Measurements from ENCODE around the gene FUT9. TPM values are rescaled to one million over a fixed set of nuclear protein-coding genes. Genes with fewer than 3 reads are reported as not detected.

FUT9 gene
- total RNA-seq, 2 donors from 2014 or later: 0.11 to 1.2 TPM

DNA sequence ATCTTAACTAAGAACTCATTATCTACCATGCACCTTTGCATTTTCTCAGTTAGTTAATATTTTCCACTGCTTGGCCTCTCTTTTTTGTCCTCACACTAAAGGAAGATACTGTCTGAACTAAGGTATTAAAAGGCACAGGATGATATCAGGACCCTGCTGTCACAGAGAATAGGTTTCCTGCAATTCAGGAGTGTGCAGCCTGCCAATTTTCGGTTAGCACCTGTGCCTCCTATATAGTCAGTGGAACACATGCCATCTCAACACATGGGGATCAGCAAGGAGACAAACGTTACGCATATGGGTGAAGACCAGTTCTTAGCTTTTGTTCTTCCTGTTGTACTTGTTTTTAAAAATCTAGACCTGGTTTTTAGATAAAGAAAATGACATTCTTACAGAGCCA is 71.0 kb downstream of the FUT9 start:
- WGBS: 84% methylated on average over 3 of the region's 3 CpGs
- no peak overlapping the region for H3K27ac ChIP-seq
- intact Hi-C loops (cut with DNase I): no loop called here

DNA sequence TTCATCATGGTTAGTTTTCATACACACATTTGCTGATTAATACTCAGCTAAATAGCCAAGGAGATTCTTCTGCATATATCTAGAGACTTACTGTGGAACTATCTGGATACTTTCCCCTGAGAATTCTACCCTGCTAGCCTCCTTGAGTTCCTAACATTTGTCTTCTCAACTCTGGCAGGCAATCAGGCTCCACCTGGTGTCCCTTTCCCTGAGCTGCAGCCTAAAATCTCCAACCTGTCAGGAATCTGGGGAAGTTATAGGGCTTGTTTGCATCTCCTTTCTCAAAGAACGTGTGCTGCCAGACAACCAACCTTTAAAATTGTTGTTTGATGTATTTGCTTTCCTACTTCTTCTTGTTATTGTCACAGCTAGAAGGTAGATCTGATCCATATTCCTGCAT is 73.4 kb downstream of the FUT9 start:
- WGBS: 41% methylated on average over 1 of the region's 1 CpG

More for the DNA sequence above, 71.0 kb downstream of the FUT9 start:
- H3K4me1 ChIP-seq (replicated peaks): no peaks in the 10 kb centered on the region
- no peaks in the 10 kb centered on the region for H3K27me3 ChIP-seq (replicated peaks; ENCODE audit: insufficient read depth)
- DNase-seq (ENCODE audit: low spot score): no peak
- no peak overlapping the region for H3K4me3 ChIP-seq
- no peak for TF ChIP-seq POLR2AphosphoS5 (IDR thresholded peaks at IDR 0.05)
- TF ChIP-seq, protein P1, sequence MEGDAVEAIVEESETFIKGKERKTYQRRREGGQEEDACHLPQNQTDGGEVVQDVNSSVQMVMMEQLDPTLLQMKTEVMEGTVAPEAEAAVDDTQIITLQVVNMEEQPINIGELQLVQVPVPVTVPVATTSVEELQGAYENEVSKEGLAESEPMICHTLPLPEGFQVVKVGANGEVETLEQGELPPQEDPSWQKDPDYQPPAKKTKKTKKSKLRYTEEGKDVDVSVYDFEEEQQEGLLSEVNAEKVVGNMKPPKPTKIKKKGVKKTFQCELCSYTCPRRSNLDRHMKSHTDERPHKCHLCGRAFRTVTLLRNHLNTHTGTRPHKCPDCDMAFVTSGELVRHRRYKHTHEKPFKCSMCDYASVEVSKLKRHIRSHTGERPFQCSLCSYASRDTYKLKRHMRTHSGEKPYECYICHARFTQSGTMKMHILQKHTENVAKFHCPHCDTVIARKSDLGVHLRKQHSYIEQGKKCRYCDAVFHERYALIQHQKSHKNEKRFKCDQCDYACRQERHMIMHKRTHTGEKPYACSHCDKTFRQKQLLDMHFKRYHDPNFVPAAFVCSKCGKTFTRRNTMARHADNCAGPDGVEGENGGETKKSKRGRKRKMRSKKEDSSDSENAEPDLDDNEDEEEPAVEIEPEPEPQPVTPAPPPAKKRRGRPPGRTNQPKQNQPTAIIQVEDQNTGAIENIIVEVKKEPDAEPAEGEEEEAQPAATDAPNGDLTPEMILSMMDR (IDR thresholded peaks at IDR 0.05): no peak
- no peak for TF ChIP-seq POLR2A (IDR thresholded peaks at IDR 0.05)
- no peaks in the 10 kb centered on the region for H3K9me3 ChIP-seq
- no peaks in the 10 kb centered on the region for H3K36me3 ChIP-seq

DNA sequence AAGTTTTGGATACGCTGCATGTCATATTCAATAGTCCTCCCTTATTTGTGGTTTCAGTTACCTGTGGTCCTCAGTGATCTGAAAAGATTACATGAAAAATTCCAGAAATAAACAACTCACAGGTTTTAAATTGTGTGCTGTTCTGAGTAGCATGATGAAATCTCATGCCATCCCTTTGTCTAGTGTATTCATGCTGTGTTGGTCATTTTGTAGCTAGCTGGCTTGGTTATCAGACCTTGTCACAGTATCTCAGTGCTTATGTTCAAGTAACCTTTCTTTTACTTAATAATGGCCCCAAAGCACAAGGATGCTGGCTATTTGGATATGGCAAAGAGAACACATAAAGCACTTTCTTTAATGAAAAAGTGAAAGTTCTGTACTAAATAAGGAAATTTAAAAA is 78.3 kb downstream of the FUT9 start:
- 94% methylated on average over 1 of the region's 1 CpG for whole genome bisulfite sequencing
- no peaks in the 10 kb centered on the region for H3K9me3 ChIP-seq
- H3K36me3 ChIP-seq: no peaks in the 10 kb centered on the region

More for the DNA sequence above, 73.4 kb downstream of the FUT9 start:
- no peak overlapping the region for H3K27ac ChIP-seq
- DNase-seq (ENCODE audit: low spot score): no peak
- H3K36me3 ChIP-seq: no peaks in the 10 kb centered on the region
- H3K4me1 ChIP-seq (replicated peaks): no peaks in the 10 kb centered on the region
- no peak for TF ChIP-seq POLR2A (IDR thresholded peaks at IDR 0.05)
- TF ChIP-seq, protein P1 (IDR thresholded peaks at IDR 0.05): no peak
- no peak for TF ChIP-seq POLR2AphosphoS5 (IDR thresholded peaks at IDR 0.05)
- intact Hi-C loops (cut with DNase I): no loop called here
- no peaks in the 10 kb centered on the region for H3K27me3 ChIP-seq (replicated peaks; ENCODE audit: insufficient read depth)
- H3K9me3 ChIP-seq: no peaks in the 10 kb centered on the region
- no peak overlapping the region for H3K4me3 ChIP-seq

DNA sequence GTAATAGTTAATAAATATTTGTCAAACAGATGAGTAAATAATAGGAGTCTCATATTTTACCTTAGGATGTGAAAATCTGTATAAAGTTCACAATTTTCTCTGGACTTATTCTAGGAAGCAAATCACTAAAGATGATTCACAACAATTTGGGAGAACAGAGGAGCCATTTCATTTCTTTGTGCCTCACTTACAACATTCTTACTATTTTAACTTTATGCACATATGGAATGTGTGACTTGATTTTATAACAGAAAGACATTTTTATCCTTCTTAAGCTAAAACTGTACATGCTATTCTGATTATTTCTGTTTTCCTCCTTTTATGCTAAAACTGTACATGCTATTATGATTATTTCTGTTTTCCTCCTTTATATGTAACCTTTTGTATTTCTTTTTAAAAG is 83.3 kb downstream of the FUT9 start:
- H3K9me3 ChIP-seq: no peaks in the 10 kb centered on the region
- intact Hi-C loops (cut with DNase I): no loop called here
- no peak for DNase-seq (ENCODE audit: low spot score)
- no peaks in the 10 kb centered on the region for H3K27me3 ChIP-seq (replicated peaks; ENCODE audit: insufficient read depth)
- TF ChIP-seq POLR2A (IDR thresholded peaks at IDR 0.05) (no peak), POLR2AphosphoS5 (IDR thresholded peaks at IDR 0.05) (no peak)
- TF ChIP-seq, protein P1 (IDR thresholded peaks at IDR 0.05): no peak
- H3K4me1 ChIP-seq (replicated peaks): no peaks in the 10 kb centered on the region
- no peaks in the 10 kb centered on the region for H3K36me3 ChIP-seq
- no peak overlapping the region for H3K4me3 ChIP-seq
- H3K27ac ChIP-seq: no peak overlapping the region

More for the DNA sequence above, 78.3 kb downstream of the FUT9 start:
- no peak overlapping the region for H3K27ac ChIP-seq
- H3K4me3 ChIP-seq: no peak overlapping the region
- no peaks in the 10 kb centered on the region for H3K27me3 ChIP-seq (replicated peaks; ENCODE audit: insufficient read depth)
- intact Hi-C loops (cut with DNase I): no loop called here
- DNase-seq (ENCODE audit: low spot score): no peak
- no peak for TF ChIP-seq POLR2A (IDR thresholded peaks at IDR 0.05)
- TF ChIP-seq POLR2AphosphoS5 (IDR thresholded peaks at IDR 0.05): no peak
- TF ChIP-seq, protein P1 (IDR thresholded peaks at IDR 0.05): no peak
- no peaks in the 10 kb centered on the region for H3K4me1 ChIP-seq (replicated peaks)

DNA sequence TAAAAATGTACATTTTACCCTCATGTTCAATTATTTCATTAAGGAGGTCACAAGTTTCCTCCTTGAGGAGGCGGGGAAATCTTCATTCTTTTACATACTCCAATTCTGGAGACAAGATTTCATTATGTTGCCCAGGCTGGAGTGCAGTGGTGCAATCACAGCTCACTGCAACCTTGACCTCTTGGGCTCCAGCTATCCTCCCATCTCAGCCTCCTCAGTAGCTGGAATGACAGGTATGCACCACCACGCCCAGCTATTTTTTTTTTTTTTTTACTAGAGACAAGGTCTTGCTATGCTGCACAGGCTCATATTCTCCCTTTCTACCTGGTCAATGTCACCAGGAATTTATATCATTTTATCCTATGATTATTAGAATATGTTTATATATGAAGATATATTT is 85.8 kb downstream of the FUT9 start:
- intact Hi-C loops (cut with DNase I): no loop called here
- no peak for TF ChIP-seq POLR2A (IDR thresholded peaks at IDR 0.05)
- TF ChIP-seq, protein P1 (IDR thresholded peaks at IDR 0.05): no peak
- TF ChIP-seq POLR2AphosphoS5 (IDR thresholded peaks at IDR 0.05): no peak
- H3K4me1 ChIP-seq (replicated peaks): no peaks in the 10 kb centered on the region
- H3K9me3 ChIP-seq: no peaks in the 10 kb centered on the region
- H3K27ac ChIP-seq: no peak overlapping the region
- H3K27me3 ChIP-seq (replicated peaks; ENCODE audit: insufficient read depth): no peaks in the 10 kb centered on the region
- no peak for DNase-seq (ENCODE audit: low spot score)
- WGBS: 90% methylated on average over 2 of the region's 2 CpGs
- H3K36me3 ChIP-seq: no peaks in the 10 kb centered on the region
- H3K4me3 ChIP-seq: no peak overlapping the region

Measured in prostate gland (tissue), 2 donors.